22Rv1 (cell line): ENCODE data around the gene TIMM44.

Experiments
- H3K27ac ChIP-seq: fragments of 450-650 bp; 2 replicates; pipeline ENCODE4 v1.5.1; 2017
- CTCF ChIP-seq: fragments of 450-650 bp; IDR thresholded peaks from 2 replicates; pipeline ENCODE4 v1.5.1; 2017; ENCODE audit warnings: mild to moderate bottlenecking
- ZFX ChIP-seq: fragments of 450-650 bp; IDR thresholded peaks from 2 replicates; pipeline ENCODE4 v1.6.1; 2017; ENCODE audit warnings: antibody characterized with exemption, borderline replicate concordance

The TIMM44 gene

GRCh38 chr19:7918615-7919421 lies 24.6 kb downstream of the TIMM44 start:
- TF ChIP-seq ZFX (no peak), CTCF (no peak)
- peak overlapping the region; percentile 97 for H3K27ac ChIP-seq

DNA sequence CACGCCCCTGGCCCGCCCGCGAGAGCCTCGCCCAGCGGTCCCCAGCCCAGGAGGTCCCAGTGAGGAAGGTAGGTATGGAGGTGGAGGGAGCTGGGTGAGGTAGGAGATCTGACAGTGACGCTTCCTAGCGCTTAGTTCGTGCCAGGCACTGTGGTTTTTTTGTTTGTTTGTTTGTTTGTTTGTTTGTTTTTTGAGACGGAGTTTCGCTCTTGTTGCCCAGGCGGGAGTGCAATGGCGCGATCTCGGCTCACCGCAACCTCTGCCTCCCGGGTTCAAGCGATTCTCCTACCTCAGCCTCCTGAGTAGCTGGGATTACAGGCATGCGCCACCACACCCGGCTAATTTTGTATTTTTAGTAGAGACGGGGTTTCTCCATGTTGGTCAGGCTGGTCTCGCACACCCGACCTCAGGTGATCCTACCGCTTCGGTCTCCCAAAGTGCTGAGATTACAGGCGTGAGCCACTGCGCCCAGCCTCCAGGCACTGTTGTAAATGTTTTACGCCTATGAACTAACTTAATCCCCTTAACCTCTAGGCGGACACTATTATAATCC lies 25.3 kb downstream of the TIMM44 start:
- peak; percentile 55 for TF ChIP-seq CTCF
- peak overlapping the region; percentile 97 for H3K27ac ChIP-seq

DNA sequence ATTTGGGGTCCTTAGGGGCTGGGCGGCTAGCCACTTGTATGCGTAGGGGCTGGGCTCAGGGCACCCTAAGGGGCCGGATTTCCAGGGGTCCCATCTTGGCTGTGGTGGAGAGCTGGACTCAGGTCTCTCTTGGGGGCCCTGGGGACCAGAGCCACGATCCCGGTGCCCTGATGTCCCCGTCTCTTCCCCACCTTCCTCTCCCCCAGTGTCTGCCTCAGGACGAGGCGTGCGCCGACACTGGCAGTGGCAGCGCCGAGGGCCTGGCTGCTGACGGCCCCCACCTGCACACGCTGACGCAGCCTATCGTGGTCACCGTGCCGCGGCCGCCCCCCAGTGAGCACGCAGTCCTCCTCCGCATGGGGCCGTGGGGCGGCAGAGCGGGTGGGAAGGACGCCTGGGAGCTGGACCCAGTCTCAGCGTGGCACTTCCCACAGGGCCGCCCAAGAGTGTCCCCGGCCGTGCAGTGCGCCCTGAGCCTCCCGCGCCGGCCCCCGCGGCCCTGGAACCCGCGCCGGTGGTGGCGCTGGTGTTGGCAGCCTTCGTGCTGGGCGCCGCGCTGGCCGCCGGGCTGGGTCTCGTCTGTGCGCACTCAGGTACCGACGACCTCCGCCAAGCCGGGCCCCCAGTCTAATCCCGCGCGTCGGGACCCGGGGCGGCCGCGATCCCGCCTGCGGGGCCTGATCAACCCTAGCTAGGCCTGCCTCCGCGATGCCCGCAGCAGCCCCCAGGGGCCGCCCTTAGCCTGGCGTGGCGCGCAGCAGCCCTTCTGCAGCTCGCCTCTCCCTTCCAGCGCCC lies 26.0 kb downstream of the TIMM44 start:
- TF ChIP-seq CTCF, result peak; percentile 78
- TF ChIP-seq ZFX, result no peak
- H3K27ac ChIP-seq, result peak overlapping the region; percentile 97

DNA sequence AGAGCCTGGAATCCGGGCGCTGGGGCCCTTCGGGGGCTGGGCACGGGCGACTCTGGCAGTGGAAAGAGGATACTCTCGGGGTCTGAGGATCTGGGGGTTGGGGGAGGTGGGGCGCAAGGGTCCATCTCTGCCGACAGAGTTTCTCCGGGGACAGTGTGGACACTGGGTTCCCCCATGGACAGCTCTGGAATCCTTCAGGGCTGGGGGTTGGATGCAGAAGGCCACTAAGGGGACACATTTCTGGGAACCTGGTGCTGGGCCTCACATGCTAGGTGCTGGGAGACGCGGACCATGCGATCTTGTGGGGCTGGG lies 26.6 kb downstream of the TIMM44 start:
- TF ChIP-seq CTCF (no peak), ZFX (no peak)

GRCh38 chr19:7916103-7916954 lies 27.1 kb downstream of the TIMM44 start:
- no peak for TF ChIP-seq ZFX
- peak; percentile 32 for TF ChIP-seq CTCF
- peak overlapping the region; percentile 97 for H3K27ac ChIP-seq

More for the DNA sequence above, 26.6 kb downstream of the TIMM44 start:
- peak overlapping the region; percentile 97 for H3K27ac ChIP-seq

DNA sequence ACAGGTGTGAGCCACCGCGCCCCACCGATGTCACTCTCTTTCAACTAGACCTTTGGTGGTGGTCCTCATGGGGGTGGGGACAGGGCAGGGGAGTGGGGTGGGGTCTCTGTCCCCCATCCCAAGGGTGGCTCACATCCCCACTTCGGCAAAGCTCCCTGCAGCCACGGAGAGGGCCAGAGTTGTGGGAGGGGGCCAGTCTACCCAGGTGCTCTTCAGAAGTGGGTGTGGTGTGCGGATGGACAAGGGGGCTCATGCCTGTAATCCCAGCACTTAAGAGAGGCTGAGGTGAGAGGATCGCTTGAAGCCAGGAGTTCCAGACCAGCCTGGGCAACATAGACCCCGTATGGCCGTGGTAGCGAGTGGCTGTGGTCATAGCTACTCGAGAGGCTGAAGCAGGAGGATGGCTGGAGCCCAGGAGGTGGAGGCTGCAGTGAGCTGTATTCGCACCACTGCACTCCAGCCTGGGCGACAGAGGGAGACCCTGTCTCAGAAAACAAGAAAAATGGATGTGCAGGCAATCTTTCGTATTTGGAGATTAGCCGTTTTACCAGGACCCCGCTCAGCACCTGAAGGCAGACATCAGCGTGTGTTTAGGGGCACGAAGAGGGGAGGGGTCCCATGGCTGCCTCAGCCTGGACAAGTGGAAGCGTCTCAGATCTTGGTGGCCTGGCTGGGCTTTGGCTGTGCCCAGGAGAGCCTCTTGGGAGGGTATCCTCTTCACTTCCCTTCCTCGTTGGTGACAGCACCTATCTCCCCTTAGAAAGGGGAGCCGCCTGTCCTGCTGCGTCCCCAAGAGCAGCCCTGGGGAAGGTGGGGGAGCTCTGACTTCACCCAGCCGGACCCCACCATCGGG lies 28.0 kb downstream of the TIMM44 start:
- peak overlapping the region; percentile 97 for H3K27ac ChIP-seq
- TF ChIP-seq ZFX (no peak), CTCF (no peak)
